WERI-Rb-1 (cell line): Measurements from ENCODE around the gene SRGAP1.

Experiments used
- DNase-seq: peaks from one replicate; pipeline ENCODE4 v3.0.0-alpha.2; 2020
- H3K27ac ChIP-seq: fragments of 250-450 bp; sonication (Bioruptor Pico); 2 replicates; pipeline ENCODE4 v1.5.1; 2020; ENCODE audit warnings: mild to moderate bottlenecking, moderate library complexity
- H3K27me3 ChIP-seq: fragments of 250-450 bp; sonication (Bioruptor Pico); 2 replicates; pipeline ENCODE4 v1.5.1; 2021; ENCODE audit warnings: mild to moderate bottlenecking, low read depth, moderate library complexity; ENCODE audit not compliant: insufficient read depth, severe bottlenecking
- H3K36me3 ChIP-seq: fragments of 250-450 bp; sonication (Bioruptor Pico); 2 replicates; pipeline ENCODE4 v1.5.1; 2020; ENCODE audit warnings: mild to moderate bottlenecking, moderate library complexity
- H3K4me3 ChIP-seq: 2 replicates; pipeline ENCODE4 v1.5.1; 2011; ENCODE audit warnings: low read depth, mild to moderate bottlenecking, control low read depth, low read length
- H3K9me3 ChIP-seq: fragments of 250-450 bp; sonication (Bioruptor Pico); 2 replicates; pipeline ENCODE4 v1.5.1; 2021; ENCODE audit warnings: mild to moderate bottlenecking, moderate library complexity; ENCODE audit not compliant: severe bottlenecking
- CTCF ChIP-seq: IDR thresholded peaks from 2 replicates; pipeline ENCODE4 v1.5.1; 2011; ENCODE audit warnings: low read depth, mild to moderate bottlenecking, control low read depth, inconsistent platforms, low read length

SRGAP1 gene

GRCh38 chr12:63865448-63865847 is 20.9 kb downstream of the SRGAP1 start:
- no peak overlapping the region for H3K4me3 ChIP-seq
- no peaks in the 10 kb centered on the region for H3K27me3 ChIP-seq
- H3K27ac ChIP-seq: no peak overlapping the region
- no peaks in the 10 kb centered on the region for H3K9me3 ChIP-seq
- TF ChIP-seq CTCF: no peak
- no peaks in the 10 kb centered on the region for H3K36me3 ChIP-seq
- DNase-seq: no peak

GRCh38 chr12:63867053-63867452 is 22.6 kb downstream of the SRGAP1 start:
- Histone ChIP-seq H3K4me3 (no peak overlapping the region), H3K27ac (no peak overlapping the region), H3K27me3 (no peaks in the 10 kb centered on the region), H3K36me3 (no peaks in the 10 kb centered on the region), H3K9me3 (no peaks in the 10 kb centered on the region)
- no peak for DNase-seq
- no peak for TF ChIP-seq CTCF

GRCh38 chr12:63869656-63870055 is 25.2 kb downstream of the SRGAP1 start:
- no peak for TF ChIP-seq CTCF
- Histone ChIP-seq H3K4me3 (no peak overlapping the region), H3K9me3 (no peaks in the 10 kb centered on the region), H3K36me3 (no peaks in the 10 kb centered on the region), H3K27ac (no peak overlapping the region), H3K27me3 (no peaks in the 10 kb centered on the region)
- no peak for DNase-seq

DNA sequence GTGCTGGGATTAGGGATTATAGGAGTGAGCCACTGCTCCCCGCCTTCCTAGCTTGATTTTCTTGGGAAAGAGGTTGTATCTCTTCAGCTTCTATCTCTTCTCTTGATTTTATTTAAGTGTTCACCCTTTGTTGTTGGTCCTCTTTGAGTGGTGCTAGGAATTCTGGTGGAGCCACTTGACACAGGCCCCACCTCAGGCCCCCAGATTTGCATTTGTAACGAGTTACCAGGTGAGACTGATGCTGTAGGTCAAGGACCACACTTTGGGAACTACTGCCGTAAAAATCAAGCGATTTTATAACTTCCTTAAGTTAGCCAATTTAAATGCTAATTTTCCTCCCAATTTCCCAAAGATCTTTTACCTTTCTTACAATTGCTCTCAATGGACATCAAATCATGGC is 26.3 kb downstream of the SRGAP1 start:
- no peak for TF ChIP-seq CTCF
- no peaks in the 10 kb centered on the region for H3K9me3 ChIP-seq
- DNase-seq: no peak
- no peak overlapping the region for H3K4me3 ChIP-seq
- H3K27ac ChIP-seq: no peak overlapping the region
- no peaks in the 10 kb centered on the region for H3K27me3 ChIP-seq
- no peaks in the 10 kb centered on the region for H3K36me3 ChIP-seq

- H3K9me3 ChIP-seq: no peaks in the 10 kb centered on the region
- no peak overlapping the region for H3K4me3 ChIP-seq
- H3K27ac ChIP-seq: no peak overlapping the region
- no peak for TF ChIP-seq CTCF
- H3K27me3 ChIP-seq: no peaks in the 10 kb centered on the region
- DNase-seq: no peak
- H3K36me3 ChIP-seq: no peaks in the 10 kb centered on the region
These were observed 30.5 kb downstream of the SRGAP1 start for GRCh38 chr12:63874897-63875480.

GRCh38 chr12:63875703-63876102 is 31.2 kb downstream of the SRGAP1 start:
- TF ChIP-seq CTCF: no peak
- Histone ChIP-seq H3K27ac (no peak overlapping the region), H3K36me3 (no peaks in the 10 kb centered on the region), H3K9me3 (no peaks in the 10 kb centered on the region), H3K4me3 (no peak overlapping the region), H3K27me3 (no peaks in the 10 kb centered on the region)
- no peak for DNase-seq
